GM18499 (cell line): ENCODE measurements around the gene FBXO7.

ENCODE experiments used
- ATAC-seq: cut with Tn5 transposase; IDR thresholded peaks from one replicate; pipeline ENCODE4 v1.9.1; 2021; ENCODE audit warnings: moderate number of reproducible peaks; ENCODE audit not compliant: insufficient read depth, unreplicated experiment

The FBXO7 gene

DNA sequence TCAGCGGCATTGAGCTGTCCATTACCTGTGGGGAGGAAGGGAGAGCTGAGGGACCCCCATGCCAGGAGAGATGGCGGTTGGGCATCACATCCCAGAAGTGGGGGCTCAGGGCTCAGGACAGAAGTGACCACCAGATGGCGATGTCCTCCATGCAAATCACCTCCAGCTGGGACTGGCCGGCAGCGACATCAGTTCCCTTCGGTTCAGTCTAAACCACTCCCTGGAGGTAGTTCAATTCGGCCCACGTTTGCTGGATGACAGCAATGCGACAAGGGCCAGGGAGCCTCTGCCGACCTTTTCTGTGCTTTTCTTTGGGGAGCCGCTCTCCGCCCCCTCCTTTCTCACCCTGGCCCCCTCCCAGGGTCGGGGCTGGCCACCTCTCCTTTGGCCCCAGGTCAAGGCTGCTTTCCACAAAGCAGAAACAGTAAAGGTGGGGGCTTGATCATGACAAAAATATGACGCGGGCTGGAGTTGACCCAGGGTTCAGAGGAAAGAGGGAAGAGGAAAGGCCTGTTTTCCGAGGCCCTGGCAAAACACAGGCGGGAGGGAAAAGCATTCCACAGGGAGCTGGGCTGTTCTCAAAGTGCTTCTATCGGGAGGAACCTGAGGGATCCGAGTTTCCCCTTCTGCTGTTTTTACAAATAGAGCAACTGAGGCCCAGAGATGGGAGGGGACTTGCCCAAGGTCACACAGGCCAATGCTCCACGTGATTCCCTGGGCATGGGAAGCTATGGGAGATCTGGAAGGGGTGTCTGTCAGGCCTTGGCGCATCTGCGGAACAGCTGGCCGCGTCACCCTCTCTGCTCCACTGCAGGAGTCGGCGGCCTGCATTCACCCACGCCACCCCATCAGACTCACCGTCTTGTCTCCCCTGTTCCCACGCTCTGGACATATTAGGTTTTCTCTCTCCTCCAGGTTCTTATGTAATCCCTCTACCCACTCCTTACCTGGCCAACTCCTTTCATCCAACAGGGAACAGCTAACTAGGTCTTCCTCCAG, 54.7 kb downstream of the FBXO7 start:
- no peak for ATAC-seq

DNA sequence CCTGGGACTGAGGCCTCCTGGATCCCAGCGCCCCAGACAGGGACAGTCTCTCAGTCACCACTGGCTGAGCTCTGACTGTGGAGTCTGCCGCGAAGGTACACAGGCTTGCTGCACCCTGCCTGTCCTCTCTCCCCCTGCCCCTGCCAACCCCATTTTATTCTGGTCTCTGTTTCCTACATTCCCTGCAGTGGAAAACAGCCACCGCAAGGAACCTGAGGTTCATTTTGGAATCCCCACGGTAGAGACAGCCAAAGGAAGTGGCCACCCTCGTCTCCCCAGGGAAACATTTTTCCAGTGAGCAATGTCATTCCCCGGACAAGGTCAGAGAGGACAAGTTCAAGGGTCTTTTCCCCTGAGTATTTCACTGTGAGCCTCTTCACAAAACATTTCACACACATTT, 56.6 kb downstream of the FBXO7 start:
- ATAC-seq, result no peak

DNA sequence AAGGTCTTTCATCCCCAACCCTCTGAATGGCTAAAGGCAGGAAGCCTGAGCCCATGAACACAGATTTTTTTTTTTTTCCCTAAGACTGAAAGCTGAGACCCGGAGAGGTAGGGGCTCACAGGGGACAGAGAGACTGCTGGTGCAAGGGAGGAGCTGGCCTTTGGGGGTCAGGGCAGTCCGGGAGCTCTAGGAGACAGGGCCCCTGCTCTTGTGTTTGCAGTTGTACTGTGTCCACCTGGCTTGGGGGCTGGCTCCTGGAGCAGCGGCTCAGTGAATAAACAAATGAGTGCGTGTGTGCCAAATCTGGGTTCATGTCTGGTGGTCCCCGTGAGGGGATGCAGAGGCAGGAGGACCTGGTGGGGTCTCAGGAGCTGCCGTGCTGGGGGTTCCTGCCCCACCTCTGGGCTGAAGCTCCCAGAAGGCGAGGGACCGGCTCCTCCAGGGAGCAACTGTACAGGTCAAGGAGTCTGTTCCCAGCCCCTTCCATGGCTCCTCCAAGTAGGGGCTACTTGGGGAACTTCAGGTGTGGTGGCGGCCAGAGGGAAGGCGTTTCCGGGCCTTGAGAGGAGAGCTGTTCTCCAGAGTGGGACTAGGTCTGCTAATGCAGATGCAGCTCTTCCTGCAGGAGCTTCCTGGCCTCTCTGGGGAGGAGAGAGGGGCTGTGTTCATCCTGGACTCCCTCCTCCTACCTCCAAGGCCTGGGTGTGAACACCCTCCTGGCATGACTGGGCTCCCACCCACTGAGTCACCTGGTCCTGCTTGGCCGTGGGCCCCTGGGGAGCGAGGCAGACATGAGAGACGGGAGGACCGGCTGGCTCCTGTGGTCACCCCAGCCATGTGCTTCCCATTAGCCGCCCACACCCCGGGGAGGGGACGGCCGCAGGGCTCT, 57.6 kb downstream of the FBXO7 start:
- no peak for ATAC-seq

DNA sequence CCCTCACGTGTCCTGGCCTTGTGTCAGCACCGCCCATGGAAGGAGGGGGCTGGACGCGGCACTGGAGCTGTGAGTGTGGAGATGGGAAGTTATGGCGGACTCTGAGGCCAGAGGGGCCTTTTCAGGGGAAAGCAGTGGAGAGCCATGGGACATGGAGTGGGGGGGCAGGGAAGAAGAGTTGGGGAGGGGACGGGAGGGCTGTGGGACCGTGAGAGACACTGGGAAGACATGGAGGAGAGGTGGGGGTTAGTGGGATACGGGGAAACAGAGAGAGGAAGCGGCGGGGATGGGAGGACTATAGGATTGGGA, 58.2 kb downstream of the FBXO7 start:
- ATAC-seq, result no peak

GRCh38 chr22:32533265-32534111, 58.9 kb downstream of the FBXO7 start:
- ATAC-seq, result no peak

GRCh38 chr22:32534252-32535235, 59.9 kb downstream of the FBXO7 start:
- no peak for ATAC-seq

GRCh38 chr22:32535531-32536190, 61.0 kb downstream of the FBXO7 start:
- no peak for ATAC-seq

- no peak for ATAC-seq
These were observed 61.7 kb downstream of the FBXO7 start for GRCh38 chr22:32536352-32536751.

DNA sequence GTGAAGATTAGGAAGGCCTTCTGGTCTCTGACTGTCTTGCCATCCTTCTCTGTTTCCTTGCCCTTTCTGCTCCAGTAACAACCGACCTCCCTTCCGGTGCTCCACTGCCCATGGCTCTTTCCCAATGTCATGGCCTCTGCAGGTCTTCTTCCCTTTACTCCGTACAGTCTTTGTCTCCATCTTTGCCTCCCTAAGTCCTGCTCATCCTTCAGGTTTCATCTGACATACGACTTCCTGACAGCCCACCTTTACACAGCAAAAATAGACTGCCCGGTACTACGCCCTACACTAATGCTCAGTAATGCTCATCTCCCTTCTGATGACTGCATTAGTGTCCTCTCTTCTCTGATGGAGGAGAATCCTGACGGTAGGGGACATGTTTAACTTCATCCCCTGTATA, 63.9 kb downstream of the FBXO7 start:
- ATAC-seq, result no peak

GRCh38 chr22:32539631-32540421, 65.2 kb downstream of the FBXO7 start:
- ATAC-seq, result no peak

- no peak for ATAC-seq
These were observed 66.9 kb downstream of the FBXO7 start for GRCh38 chr22:32541481-32541880.

DNA sequence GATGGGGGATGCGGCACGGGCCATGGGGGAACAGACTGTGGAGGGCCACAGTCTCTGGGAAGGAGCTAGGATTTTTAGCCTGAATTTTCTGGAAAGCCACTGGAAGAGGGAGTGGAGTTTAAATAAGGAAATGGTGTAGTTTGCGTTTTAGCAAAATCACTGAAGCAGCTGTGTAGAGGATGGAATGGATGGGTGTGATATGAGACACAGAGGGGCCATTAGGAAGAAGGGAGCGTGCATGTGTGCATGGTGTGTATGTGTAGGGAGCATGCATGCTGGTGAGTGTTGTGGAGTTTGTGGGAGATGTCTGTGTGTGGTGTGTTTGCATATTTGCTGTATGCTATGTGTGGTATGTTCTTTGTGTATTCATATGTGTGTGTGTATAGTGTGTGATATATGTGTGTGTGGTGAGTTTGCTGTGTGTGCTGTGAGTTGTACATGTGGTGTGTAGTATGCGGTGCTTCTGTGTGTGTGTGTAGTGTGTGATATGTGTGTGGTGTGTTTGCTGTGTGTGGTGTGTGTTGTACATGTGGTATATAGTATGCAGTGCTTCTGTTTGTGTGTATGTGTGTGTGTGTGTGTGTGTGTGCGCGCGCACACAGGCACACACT, 67.6 kb downstream of the FBXO7 start:
- no peak for ATAC-seq

GRCh38 chr22:32542677-32543357, 68.2 kb downstream of the FBXO7 start:
- ATAC-seq, result no peak

GRCh38 chr22:32544953-32545558, 70.4 kb downstream of the FBXO7 start:
- ATAC-seq, result no peak

DNA sequence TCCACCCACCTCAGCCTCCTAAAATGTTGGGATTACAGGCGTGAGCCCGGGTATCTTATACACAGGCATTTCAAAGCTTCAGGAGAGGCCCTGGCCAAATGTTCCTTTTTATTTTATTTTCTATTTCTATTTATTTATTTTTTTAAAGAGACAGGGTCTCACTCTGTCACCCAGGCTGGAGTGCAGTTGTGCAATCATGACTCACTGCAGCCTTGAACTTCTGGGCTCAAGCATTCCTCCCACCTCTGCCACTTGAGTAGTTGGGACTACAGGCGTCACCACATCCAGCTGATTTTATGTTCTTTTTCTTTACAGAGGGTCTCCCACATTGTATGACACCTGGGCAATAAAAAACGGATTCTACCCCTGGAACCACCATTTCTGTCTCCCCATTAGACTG, 71.2 kb downstream of the FBXO7 start:
- ATAC-seq, result no peak

DNA sequence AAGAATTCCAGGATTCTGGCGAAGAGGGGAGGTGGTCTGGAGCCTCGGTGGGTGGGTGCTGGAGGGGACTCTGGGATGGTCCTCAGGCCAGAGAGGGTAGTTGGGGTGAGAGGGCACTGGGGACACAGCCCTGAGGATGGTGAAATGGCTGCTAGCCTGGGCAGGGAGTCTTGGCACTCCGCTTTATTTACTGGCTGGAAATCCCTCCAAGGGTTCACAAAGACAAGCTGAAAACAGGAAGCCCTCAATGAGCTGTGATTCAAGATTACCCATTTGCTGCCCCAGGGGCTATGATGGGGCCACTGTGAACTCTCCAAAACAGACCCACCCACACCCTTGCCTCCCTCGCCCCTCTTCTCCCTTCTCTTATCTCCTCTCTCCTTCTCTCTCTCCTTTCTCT, 71.9 kb downstream of the FBXO7 start:
- no peak for ATAC-seq

DNA sequence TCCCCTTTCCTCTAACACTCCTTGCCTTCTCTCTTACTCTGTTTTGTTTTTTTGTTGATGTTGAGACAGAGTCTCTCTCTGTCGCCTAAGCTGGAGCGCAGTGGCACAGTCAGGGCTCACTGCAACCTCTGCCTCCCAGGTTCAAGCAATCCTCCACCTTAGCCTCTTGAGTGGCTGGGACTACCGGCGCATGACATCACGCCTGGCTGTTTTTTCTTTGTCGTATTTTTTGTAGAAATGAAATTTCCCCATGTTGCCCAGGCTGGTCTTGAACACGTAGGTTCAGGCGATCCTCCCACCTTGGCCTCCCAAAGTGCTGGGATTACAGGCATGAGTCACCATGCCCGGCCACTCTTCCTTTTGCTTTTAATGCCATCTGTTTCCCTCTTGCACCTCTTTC, 72.3 kb downstream of the FBXO7 start:
- ATAC-seq, result no peak
